GM12878 (cell line): ENCODE data around the gene POLRMT. TPM values are rescaled to one million over a fixed set of nuclear protein-coding genes. Genes with fewer than 3 reads are reported as not detected.

Source experiments
- ASH2L ChIP-seq: fragments of 300-600, 200-600 bp; sonication (generic); IDR thresholded peaks from 2 replicates; pipeline ENCODE4 v1.6.1; 2017; ENCODE audit warnings: low read depth, mild to moderate bottlenecking, borderline replicate concordance
- CREB1 ChIP-seq: IDR thresholded peaks from 2 replicates; pipeline ENCODE4 v1.6.1; 2012; ENCODE audit warnings: low read depth, mild to moderate bottlenecking, inconsistent platforms
- CUX1 ChIP-seq: IDR thresholded peaks from 2 replicates; pipeline ENCODE4 v1.6.1; 2012; ENCODE audit warnings: improper control_type of control experiment, low read depth, low read length; ENCODE audit not compliant: insufficient replicate concordance
- ETV6 ChIP-seq, 2 experiments: fragments of 450-650 bp in 1 of 2; IDR thresholded peaks in 1 of 2; conservative IDR thresholded peaks in 1 of 2; 2 replicates each; pipeline ENCODE4 v1.6.1; 2014; ENCODE audit warnings: antibody characterized with exemption in 1 of 2, borderline replicate concordance in 1 of 2, low read depth in 1 of 2, mild to moderate bottlenecking in 1 of 2, moderate library complexity in 1 of 2
- KAT2A ChIP-seq: conservative IDR thresholded peaks from 2 replicates; pipeline ENCODE4 v1.6.1; 2011; ENCODE audit warnings: low read depth, low read length; ENCODE audit not compliant: control insufficient read depth
- NBN ChIP-seq: fragments of 450-650 bp; IDR thresholded peaks from 2 replicates; pipeline ENCODE4 v1.6.1; 2016
- NR2C2 ChIP-seq: IDR thresholded peaks from 2 replicates; pipeline ENCODE4 v1.6.1; 2011; ENCODE audit warnings: borderline replicate concordance, low read depth; ENCODE audit not compliant: control insufficient read depth, insufficient read length
- NR2F1 ChIP-seq: fragments of 450-650 bp; conservative IDR thresholded peaks from 2 replicates; pipeline ENCODE4 v1.6.1; 2017; ENCODE audit warnings: mild to moderate bottlenecking
- PAX5 ChIP-seq: IDR thresholded peaks from 2 replicates; pipeline ENCODE4 v1.6.1; 2011; ENCODE audit warnings: low read depth, low read length, borderline replicate concordance
- RCOR1 ChIP-seq: conservative IDR thresholded peaks from 2 replicates; pipeline ENCODE4 v1.6.1; 2012; ENCODE audit warnings: low read depth, low read length, improper control_type of control experiment
- polyA plus RNA-seq, 11 experiments: library from polyadenylated mRNA; depleted of rRNA in 4 of 11; unstranded in 6 of 11; stranded (reverse) in 5 of 11; fragments of >200 nt; fragmentation: Nextera tagmentation in 4 of 11; fragmentation: Illumina TruSeq in 1 of 11; extraction: Ambion mirVana in 4 of 11; extraction: Trizol in 1 of 11; gene quantifications; 1 replicate in 1 of 11; 2 replicates in 10 of 11; pipeline versions ENCODE4 v1.2.1 to v1.2.3, GENCODE V29; 2011 to 2016; ENCODE audit warnings: inconsistent platforms in 2 of 11, missing spikeins in 2 of 11, low read depth in 1 of 11
- total RNA-seq, 4 experiments: library from RNA; depleted of rRNA in 3 of 4; stranded (reverse); fragments of >200 nt in 3 of 4; fragmentation: Illumina TruSeq in 1 of 4; extraction: Trizol in 1 of 4; gene quantifications; 2 replicates each; pipeline versions ENCODE4 v1.2.1 to v1.2.3, GENCODE V29; 2013 to 2021
- TF ChIP-seq, protein P1 (sequence below): fragments of 450-650 bp; IDR thresholded peaks from 2 replicates; pipeline ENCODE4 v1.6.1; 2017; ENCODE audit warnings: mild to moderate bottlenecking, moderate library complexity

Gene POLRMT
- total and polyA plus RNA-seq, 10 of the 15 experiments (the other 5 are each of a cell fraction or from before 2014, with no cell fraction given) = 9.9 to 57.6 (median 34.6) TPM

DNA sequence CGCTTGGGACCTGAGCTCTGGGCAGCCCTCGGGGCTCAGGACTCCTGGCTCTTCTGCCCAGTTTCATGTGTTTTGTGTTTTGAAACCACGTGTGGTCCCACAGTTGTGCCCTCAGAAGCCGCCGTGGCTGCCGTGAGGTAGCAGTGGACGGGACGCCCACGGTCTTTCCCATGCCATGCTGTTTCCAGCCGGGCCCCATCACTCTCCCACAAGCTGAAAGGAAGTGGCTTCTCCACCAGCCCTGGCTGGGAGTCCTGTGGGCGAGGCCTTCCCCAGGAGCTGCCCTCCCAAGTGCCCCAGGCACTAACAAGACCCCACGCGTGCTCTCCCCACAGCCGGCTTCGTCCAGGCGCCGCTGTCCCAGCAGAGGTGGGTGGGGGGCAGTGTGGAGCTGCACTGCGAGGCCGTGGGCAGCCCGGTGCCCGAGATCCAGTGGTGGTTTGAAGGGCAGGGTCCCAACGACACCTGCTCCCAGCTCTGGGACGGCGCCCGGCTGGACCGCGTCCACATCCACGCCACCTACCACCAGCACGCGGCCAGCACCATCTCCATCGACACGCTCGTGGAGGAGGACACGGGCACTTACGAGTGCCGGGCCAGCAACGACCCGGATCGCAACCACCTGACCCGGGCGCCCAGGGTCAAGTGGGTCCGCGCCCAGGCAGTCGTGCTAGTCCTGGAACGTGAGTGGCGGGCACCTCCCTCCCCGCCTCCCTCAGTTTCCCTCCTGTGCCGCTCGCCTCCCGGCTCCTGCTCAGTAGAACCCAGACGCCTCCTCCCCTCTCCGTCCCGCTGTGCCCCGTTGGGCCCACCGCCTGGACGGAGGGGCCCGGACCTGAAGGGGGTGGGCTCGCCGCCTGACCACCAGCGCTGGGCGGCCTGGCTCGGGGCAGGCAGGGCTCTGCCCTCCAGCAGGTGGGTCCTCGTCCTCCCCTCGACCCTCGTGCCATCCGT lies 55.6 kb downstream of the POLRMT start (continued):
- TF ChIP-seq, protein P1, sequence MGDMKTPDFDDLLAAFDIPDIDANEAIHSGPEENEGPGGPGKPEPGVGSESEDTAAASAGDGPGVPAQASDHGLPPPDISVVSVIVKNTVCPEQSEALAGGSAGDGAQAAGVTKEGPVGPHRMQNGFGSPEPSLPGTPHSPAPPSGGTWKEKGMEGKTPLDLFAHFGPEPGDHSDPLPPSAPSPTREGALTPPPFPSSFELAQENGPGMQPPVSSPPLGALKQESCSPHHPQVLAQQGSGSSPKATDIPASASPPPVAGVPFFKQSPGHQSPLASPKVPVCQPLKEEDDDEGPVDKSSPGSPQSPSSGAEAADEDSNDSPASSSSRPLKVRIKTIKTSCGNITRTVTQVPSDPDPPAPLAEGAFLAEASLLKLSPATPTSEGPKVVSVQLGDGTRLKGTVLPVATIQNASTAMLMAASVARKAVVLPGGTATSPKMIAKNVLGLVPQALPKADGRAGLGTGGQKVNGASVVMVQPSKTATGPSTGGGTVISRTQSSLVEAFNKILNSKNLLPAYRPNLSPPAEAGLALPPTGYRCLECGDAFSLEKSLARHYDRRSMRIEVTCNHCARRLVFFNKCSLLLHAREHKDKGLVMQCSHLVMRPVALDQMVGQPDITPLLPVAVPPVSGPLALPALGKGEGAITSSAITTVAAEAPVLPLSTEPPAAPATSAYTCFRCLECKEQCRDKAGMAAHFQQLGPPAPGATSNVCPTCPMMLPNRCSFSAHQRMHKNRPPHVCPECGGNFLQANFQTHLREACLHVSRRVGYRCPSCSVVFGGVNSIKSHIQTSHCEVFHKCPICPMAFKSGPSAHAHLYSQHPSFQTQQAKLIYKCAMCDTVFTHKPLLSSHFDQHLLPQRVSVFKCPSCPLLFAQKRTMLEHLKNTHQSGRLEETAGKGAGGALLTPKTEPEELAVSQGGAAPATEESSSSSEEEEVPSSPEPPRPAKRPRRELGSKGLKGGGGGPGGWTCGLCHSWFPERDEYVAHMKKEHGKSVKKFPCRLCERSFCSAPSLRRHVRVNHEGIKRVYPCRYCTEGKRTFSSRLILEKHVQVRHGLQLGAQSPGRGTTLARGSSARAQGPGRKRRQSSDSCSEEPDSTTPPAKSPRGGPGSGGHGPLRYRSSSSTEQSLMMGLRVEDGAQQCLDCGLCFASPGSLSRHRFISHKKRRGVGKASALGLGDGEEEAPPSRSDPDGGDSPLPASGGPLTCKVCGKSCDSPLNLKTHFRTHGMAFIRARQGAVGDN = no peak
- TF ChIP-seq KAT2A (no peak), CUX1 (no peak), RCOR1 (no peak), CREB1 (no peak), ASH2L (no peak), NR2F1 (no peak), ETV6 (conservative IDR thresholded peaks at IDR 0.05 in 1 of 2, IDR thresholded peaks at IDR 0.05 in 1 of 2; ENCODE audit: borderline replicate concordance in 1 of 2, low read depth in 1 of 2) (no peak), PAX5 (no peak), NR2C2 (no peak), NBN (no peak)
